GM12878 (cell line): ENCODE data around the gene GRAMD1C. TPM values are rescaled to one million over a fixed set of nuclear protein-coding genes. Genes with fewer than 3 reads are reported as not detected.

Experiments used
- CHD1 ChIP-seq: IDR thresholded peaks from 2 replicates; pipeline ENCODE4 v1.6.1; 2012; ENCODE audit warnings: low read depth, low read length, improper control_type of control experiment
- JUNB ChIP-seq: IDR thresholded peaks from 2 replicates; pipeline ENCODE4 v1.6.1; 2016; ENCODE audit warnings: antibody characterized with exemption, mild to moderate bottlenecking
- JUND ChIP-seq: IDR thresholded peaks from 2 replicates; pipeline ENCODE4 v1.6.1; 2012; ENCODE audit warnings: low read depth, mild to moderate bottlenecking, low read length, improper control_type of control experiment, moderate library complexity
- SMAD1 ChIP-seq: fragments of 450-650 bp; IDR thresholded peaks from 2 replicates; pipeline ENCODE4 v1.6.1; 2018; ENCODE audit warnings: mild to moderate bottlenecking, low read depth; ENCODE audit not compliant: partially characterized antibody
- YBX1 ChIP-seq: fragments of 450-650 bp; IDR thresholded peaks from 2 replicates; pipeline ENCODE4 v1.6.1; 2016; ENCODE audit warnings: antibody characterized with exemption
- ZBTB33 ChIP-seq: fragments of 450-650 bp; IDR thresholded peaks from 2 replicates; pipeline ENCODE4 v1.6.1; 2017; ENCODE audit warnings: mild to moderate bottlenecking
- polyA plus RNA-seq, 11 experiments: library from polyadenylated mRNA; depleted of rRNA in 4 of 11; unstranded in 6 of 11; stranded (reverse) in 5 of 11; fragments of >200 nt; fragmentation: Nextera tagmentation in 4 of 11; fragmentation: Illumina TruSeq in 1 of 11; extraction: Ambion mirVana in 4 of 11; extraction: Trizol in 1 of 11; gene quantifications; 1 replicate in 1 of 11; 2 replicates in 10 of 11; pipeline versions ENCODE4 v1.2.1 to v1.2.3, GENCODE V29; 2011 to 2016; ENCODE audit warnings: inconsistent platforms in 2 of 11, missing spikeins in 2 of 11, low read depth in 1 of 11
- total RNA-seq, 4 experiments: library from RNA; depleted of rRNA in 3 of 4; stranded (reverse); fragments of >200 nt in 3 of 4; fragmentation: Illumina TruSeq in 1 of 4; extraction: Trizol in 1 of 4; gene quantifications; 2 replicates each; pipeline versions ENCODE4 v1.2.1 to v1.2.3, GENCODE V29; 2013 to 2021
- TF ChIP-seq, protein P1 (sequence below): fragments of 450-650 bp; IDR thresholded peaks from 2 replicates; pipeline ENCODE4 v1.6.1; 2017; ENCODE audit warnings: mild to moderate bottlenecking, low read depth, inconsistent platforms; ENCODE audit not compliant: poor library complexity, severe bottlenecking
- TF ChIP-seq, protein P2 (sequence below): fragments of 450-650 bp; IDR thresholded peaks from 2 replicates; pipeline ENCODE4 v1.6.1; 2017; ENCODE audit warnings: antibody characterized with exemption, mild to moderate bottlenecking, moderate library complexity

The GRAMD1C gene
- total and polyA plus RNA-seq, 10 of the 15 experiments (the other 5 are each of a cell fraction or from before 2014, with no cell fraction given), result 3.2 to 9.2 (median 5.5) TPM

DNA sequence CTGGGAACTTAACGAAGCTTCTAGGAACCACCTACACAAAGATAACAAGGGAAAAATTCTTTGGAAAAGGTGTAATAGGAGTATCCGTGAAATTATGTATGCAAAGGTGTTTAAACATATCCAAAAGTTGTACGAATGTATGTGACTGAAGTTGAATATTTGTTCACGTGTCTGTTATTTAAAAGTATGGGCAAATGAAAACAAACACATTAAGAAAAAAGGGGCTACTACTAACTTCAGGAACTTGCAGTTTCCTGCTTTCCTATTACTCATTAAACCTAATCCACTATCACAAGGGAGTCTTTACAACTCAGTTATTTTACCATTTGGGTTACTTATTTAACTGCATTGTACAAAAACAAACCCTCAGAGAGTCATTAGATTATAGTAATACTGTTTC is 33.9 kb upstream of the GRAMD1C start (continued):
- TF ChIP-seq, protein P1, sequence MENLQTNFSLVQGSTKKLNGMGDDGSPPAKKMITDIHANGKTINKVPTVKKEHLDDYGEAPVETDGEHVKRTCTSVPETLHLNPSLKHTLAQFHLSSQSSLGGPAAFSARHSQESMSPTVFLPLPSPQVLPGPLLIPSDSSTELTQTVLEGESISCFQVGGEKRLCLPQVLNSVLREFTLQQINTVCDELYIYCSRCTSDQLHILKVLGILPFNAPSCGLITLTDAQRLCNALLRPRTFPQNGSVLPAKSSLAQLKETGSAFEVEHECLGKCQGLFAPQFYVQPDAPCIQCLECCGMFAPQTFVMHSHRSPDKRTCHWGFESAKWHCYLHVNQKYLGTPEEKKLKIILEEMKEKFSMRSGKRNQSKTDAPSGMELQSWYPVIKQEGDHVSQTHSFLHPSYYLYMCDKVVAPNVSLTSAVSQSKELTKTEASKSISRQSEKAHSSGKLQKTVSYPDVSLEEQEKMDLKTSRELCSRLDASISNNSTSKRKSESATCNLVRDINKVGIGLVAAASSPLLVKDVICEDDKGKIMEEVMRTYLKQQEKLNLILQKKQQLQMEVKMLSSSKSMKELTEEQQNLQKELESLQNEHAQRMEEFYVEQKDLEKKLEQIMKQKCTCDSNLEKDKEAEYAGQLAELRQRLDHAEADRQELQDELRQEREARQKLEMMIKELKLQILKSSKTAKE, result no peak
- TF ChIP-seq YBX1 (no peak), JUND (no peak), JUNB (no peak), CHD1 (no peak), ZBTB33 (no peak), SMAD1 (no peak)
- TF ChIP-seq, protein P2, sequence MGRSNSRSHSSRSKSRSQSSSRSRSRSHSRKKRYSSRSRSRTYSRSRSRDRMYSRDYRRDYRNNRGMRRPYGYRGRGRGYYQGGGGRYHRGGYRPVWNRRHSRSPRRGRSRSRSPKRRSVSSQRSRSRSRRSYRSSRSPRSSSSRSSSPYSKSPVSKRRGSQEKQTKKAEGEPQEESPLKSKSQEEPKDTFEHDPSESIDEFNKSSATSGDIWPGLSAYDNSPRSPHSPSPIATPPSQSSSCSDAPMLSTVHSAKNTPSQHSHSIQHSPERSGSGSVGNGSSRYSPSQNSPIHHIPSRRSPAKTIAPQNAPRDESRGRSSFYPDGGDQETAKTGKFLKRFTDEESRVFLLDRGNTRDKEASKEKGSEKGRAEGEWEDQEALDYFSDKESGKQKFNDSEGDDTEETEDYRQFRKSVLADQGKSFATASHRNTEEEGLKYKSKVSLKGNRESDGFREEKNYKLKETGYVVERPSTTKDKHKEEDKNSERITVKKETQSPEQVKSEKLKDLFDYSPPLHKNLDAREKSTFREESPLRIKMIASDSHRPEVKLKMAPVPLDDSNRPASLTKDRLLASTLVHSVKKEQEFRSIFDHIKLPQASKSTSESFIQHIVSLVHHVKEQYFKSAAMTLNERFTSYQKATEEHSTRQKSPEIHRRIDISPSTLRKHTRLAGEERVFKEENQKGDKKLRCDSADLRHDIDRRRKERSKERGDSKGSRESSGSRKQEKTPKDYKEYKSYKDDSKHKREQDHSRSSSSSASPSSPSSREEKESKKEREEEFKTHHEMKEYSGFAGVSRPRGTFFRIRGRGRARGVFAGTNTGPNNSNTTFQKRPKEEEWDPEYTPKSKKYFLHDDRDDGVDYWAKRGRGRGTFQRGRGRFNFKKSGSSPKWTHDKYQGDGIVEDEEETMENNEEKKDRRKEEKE, result no peak
- TF ChIP-seq, all 136 proteins: peak for 0
